ENCODE results near the gene MEX3D.

The MEX3D gene

DNA sequence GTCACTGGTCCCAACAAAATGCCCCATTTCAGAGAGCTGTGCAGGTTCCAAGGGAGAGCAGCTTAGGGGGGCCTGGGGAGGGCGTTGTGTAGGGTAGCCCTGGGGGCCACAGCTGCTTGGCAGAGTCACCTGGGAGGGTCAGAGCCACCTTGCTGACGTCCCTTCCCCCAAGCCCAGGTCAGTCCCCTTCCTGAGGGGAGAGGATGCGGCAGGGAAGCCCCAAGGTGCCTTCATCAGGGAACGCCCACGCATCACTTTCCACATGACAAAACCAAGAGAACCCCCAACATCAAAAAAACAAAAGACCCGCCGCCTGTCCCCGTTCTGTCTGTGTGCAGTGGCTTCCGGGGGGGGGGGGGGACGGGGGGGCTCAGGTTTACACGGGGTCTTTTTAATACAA lies 42.5 kb upstream of the MEX3D start:
- TF ChIP-seq SIN3A (IDR thresholded peaks at IDR 0.05; ENCODE audit: borderline replicate concordance, insufficient read depth, low read length) (no peak), POLR2AphosphoS5 (IDR thresholded peaks at IDR 0.05; ENCODE audit: low read depth, low read length) (no peak), TAF1 (IDR thresholded peaks at IDR 0.05; ENCODE audit: borderline replicate concordance, insufficient read depth, low read length) (no peak), FOXP2 (optimal IDR thresholded peaks at IDR 0.05; ENCODE audit: borderline replicate concordance, extremely low read depth, extremely low read length, insufficient read depth) (no peak)
- TF ChIP-seq, protein P1, sequence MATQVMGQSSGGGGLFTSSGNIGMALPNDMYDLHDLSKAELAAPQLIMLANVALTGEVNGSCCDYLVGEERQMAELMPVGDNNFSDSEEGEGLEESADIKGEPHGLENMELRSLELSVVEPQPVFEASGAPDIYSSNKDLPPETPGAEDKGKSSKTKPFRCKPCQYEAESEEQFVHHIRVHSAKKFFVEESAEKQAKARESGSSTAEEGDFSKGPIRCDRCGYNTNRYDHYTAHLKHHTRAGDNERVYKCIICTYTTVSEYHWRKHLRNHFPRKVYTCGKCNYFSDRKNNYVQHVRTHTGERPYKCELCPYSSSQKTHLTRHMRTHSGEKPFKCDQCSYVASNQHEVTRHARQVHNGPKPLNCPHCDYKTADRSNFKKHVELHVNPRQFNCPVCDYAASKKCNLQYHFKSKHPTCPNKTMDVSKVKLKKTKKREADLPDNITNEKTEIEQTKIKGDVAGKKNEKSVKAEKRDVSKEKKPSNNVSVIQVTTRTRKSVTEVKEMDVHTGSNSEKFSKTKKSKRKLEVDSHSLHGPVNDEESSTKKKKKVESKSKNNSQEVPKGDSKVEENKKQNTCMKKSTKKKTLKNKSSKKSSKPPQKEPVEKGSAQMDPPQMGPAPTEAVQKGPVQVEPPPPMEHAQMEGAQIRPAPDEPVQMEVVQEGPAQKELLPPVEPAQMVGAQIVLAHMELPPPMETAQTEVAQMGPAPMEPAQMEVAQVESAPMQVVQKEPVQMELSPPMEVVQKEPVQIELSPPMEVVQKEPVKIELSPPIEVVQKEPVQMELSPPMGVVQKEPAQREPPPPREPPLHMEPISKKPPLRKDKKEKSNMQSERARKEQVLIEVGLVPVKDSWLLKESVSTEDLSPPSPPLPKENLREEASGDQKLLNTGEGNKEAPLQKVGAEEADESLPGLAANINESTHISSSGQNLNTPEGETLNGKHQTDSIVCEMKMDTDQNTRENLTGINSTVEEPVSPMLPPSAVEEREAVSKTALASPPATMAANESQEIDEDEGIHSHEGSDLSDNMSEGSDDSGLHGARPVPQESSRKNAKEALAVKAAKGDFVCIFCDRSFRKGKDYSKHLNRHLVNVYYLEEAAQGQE (IDR thresholded peaks at IDR 0.05; ENCODE audit: insufficient read depth in 1 of 2, low read depth in 2 of 2, low read length in 2 of 2) = no peak

DNA sequence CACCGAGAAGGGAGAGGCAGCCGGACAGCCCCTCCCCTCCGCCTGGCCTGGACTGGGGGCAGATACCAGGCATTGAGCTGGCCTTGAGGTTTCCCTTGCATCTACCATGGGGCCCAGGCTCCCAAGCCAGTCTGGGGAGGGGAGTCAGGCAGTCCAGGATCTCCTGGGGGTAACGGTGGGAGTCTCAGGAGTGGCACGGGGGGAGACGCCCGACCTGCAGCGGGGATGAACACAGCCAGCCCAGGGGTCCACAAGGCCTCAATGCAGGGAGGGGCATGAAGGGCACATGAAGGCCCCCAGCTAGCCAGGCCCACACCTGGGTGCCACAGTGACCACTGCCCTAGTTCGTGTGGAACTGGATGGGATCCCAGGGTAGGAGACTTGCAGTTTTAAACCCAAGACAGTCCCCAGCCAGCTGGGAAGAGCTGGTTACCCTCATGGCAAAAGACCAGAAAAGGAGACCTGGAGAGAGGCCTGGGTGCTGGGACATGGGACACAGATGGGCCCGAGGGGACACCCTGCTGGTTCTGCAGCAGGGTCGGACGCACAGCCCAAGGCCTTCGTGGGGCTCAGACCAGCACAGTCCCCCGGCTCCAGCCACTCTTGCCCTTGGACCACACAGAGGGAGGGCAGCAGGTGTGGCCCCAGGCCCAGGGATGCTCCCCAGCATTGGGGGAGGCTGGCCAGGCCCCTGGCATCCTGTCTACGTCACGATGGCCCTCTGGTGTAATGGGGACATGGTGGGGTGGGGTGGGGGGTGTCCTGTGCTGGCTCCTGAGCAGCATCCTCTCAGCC lies 41.8 kb upstream of the MEX3D start:
- TF ChIP-seq POLR2AphosphoS5 (IDR thresholded peaks at IDR 0.05; ENCODE audit: low read depth, low read length) = no peak
- no peak for TF ChIP-seq SIN3A (IDR thresholded peaks at IDR 0.05; ENCODE audit: borderline replicate concordance, insufficient read depth, low read length)
- no peak for TF ChIP-seq FOXP2 (optimal IDR thresholded peaks at IDR 0.05; ENCODE audit: borderline replicate concordance, extremely low read depth, extremely low read length, insufficient read depth)
- TF ChIP-seq TAF1 (IDR thresholded peaks at IDR 0.05; ENCODE audit: borderline replicate concordance, insufficient read depth, low read length) = no peak
- TF ChIP-seq, protein P1 (IDR thresholded peaks at IDR 0.05; ENCODE audit: insufficient read depth in 1 of 2, low read depth in 2 of 2, low read length in 2 of 2) = no peak

DNA sequence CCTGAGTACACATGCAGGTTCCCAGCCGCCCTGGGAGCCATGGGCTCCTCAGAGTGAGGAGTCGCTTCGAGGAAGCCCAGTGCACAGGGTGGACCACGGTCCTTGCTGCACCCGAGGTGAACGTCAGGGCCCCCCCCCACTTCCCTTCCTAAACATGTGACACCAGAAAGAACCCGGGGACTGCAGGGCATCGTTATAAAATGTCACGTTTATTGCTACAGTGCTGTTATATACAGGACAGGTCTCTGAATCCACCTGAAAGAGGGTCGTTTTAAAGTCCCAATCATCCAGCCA lies 40.9 kb upstream of the MEX3D start:
- TF ChIP-seq, protein P1 (IDR thresholded peaks at IDR 0.05; ENCODE audit: insufficient read depth in 1 of 2, low read depth in 2 of 2, low read length in 2 of 2) = no peak
- TF ChIP-seq SIN3A (IDR thresholded peaks at IDR 0.05; ENCODE audit: borderline replicate concordance, insufficient read depth, low read length) = no peak

DNA sequence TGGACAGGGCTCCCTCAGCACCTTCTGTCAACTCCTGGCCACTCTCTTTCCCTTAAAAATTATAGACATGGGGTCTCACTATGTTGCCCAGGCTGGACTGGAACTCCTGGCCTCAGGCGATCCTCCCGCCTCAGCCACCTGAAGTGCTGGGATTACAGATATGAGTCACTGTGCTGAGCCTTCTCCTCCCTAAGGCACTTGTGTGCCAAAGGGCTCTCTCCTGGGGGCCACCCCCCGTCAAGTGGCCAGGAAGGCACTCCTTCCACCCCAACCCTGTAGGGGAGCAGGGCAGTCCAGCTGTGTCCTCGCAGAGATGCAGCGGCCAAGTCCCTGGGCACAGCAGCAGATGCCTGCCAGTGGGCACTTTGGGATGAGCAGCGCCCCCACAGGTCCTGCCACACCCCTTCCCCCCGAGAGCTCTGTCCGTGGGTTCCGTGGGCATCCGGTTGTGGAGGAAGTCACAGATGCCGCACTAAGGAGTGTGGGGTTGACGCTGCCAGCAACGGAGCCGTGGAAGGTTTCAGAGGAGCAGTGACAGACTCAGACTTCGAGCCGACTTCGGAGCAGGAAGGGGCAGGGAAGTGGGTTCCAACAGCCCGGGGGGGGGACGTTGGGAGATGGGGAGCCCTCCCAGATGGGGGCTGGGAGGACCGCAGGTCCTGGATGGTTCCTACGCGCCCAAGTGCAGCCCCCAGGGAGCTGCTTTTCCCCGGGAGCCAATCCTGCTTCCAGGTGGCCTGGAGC lies 40.4 kb upstream of the MEX3D start:
- TF ChIP-seq SIN3A (IDR thresholded peaks at IDR 0.05; ENCODE audit: borderline replicate concordance, insufficient read depth, low read length) = no peak
- no peak for TF ChIP-seq TAF1 (IDR thresholded peaks at IDR 0.05; ENCODE audit: borderline replicate concordance, insufficient read depth, low read length)

DNA sequence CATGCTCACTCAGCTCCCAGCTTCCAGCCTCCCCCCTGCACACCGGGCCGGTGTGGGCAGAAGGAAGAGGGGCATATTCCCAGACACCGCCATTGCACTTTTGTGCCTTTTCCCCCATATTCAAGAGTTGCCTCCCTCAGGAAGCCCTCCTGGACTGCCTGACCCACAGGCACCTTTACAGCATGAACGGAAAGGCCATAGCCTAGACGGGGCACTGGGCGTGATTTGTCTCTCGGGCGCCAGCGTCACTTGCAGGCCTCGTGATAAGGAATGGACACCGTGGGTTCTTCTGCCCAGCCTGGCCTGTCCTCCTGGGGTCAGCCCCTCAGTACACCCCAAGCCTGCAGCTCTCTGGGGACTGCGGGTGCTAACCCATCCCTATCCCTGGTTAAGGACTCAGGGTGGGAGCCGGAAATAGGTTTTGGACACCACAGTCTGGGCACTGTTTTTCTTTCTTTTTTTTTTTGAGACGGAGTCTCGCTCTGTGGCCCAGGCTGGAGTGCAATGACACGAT lies 38.1 kb upstream of the MEX3D start:
- TF ChIP-seq FOXP2 (optimal IDR thresholded peaks at IDR 0.05; ENCODE audit: borderline replicate concordance, extremely low read depth, extremely low read length, insufficient read depth) = no peak
- no peak for TF ChIP-seq SIN3A (IDR thresholded peaks at IDR 0.05; ENCODE audit: borderline replicate concordance, insufficient read depth, low read length)
- TF ChIP-seq TAF1 (IDR thresholded peaks at IDR 0.05; ENCODE audit: borderline replicate concordance, insufficient read depth, low read length) = no peak; the same call in 1 of the 2 replicates
- TF ChIP-seq POLR2AphosphoS5 (IDR thresholded peaks at IDR 0.05; ENCODE audit: low read depth, low read length) = no peak
- TF ChIP-seq, protein P1 (IDR thresholded peaks at IDR 0.05; ENCODE audit: insufficient read depth in 1 of 2, low read depth in 2 of 2, low read length in 2 of 2) = no peak

All from PFSK-1 (cell line).